Smooth muscle cell (in vitro differentiated cells): ENCODE data around the gene ALDOA. TPM values are rescaled to one million over a fixed set of nuclear protein-coding genes. Genes with fewer than 3 reads are reported as not detected.

Source experiments
- DNase-seq: peaks from one replicate; lab custom pipeline; 2025; ENCODE audit not compliant: unreplicated experiment; lab: John Stamatoyannopoulos, UW
- H2AFZ ChIP-seq: fragments of 200-600 bp; sonication (generic); 2 replicates; pipeline ENCODE4 v1.6.0; 2016; ENCODE audit warnings: antibody characterized with exemption, low read depth, mild to moderate bottlenecking
- H3F3A ChIP-seq: fragments of 200-600 bp; sonication (generic); 2 replicates; pipeline ENCODE4 v1.6.0; 2017; ENCODE audit warnings: antibody characterized with exemption, low read depth
- H3K27ac ChIP-seq: fragments of 200-600 bp; sonication (generic); 2 replicates; pipeline ENCODE4 v1.5.1; 2016; ENCODE audit warnings: low read depth, mild to moderate bottlenecking
- H3K27me3 ChIP-seq: fragments of 200-600 bp; sonication (generic); 2 replicates; pipeline ENCODE4 v1.6.1; 2016; ENCODE audit warnings: low read depth, mild to moderate bottlenecking
- H3K36me3 ChIP-seq: fragments of 200-600 bp; sonication (generic); 2 replicates; pipeline ENCODE4 v1.5.1; 2016; ENCODE audit warnings: low read depth
- H3K4me1 ChIP-seq: fragments of 200-600 bp; sonication (generic); 2 replicates; pipeline ENCODE4 v1.5.1; 2016; ENCODE audit warnings: low read depth
- H3K4me2 ChIP-seq: fragments of 200-600 bp; sonication (generic); 2 replicates; pipeline ENCODE4 v1.6.0; 2016; ENCODE audit warnings: mild to moderate bottlenecking
- H3K4me3 ChIP-seq: fragments of 200-600 bp; sonication (generic); 2 replicates; pipeline ENCODE4 v1.5.1; 2016; ENCODE audit warnings: mild to moderate bottlenecking
- H3K79me2 ChIP-seq: fragments of 200-600 bp; sonication (generic); 2 replicates; pipeline ENCODE4 v1.6.0; 2016; ENCODE audit warnings: low read depth, mild to moderate bottlenecking
- H3K9ac ChIP-seq: fragments of 200-600 bp; sonication (generic); 2 replicates; pipeline ENCODE4 v1.6.0; 2016; ENCODE audit warnings: low read depth
- H3K9me3 ChIP-seq: fragments of 200-600 bp; sonication (generic); replicated peaks from 2 replicates; pipeline ENCODE4 v1.5.1; 2016; ENCODE audit warnings: low read depth
- H4K20me1 ChIP-seq: fragments of 200-600 bp; sonication (generic); 2 replicates; pipeline ENCODE4 v1.6.0; 2016; ENCODE audit warnings: low read depth
- CTCF ChIP-seq: fragments of 200-600 bp; sonication (generic); IDR thresholded peaks from 2 replicates; pipeline ENCODE4 v1.5.1; 2017; ENCODE audit warnings: borderline replicate concordance, mild to moderate bottlenecking, antibody characterized with exemption; ENCODE audit not compliant: insufficient read depth, poor library complexity, severe bottlenecking
- WGBS: methylation state at CpG from one replicate; pipeline ENCODE4 v1.1.7; 2016; ENCODE audit warnings: low lambda C conversion rate; 5-methylcytosine and 5-hydroxymethylcytosine counted together
- polyA plus RNA-seq: library from polyadenylated mRNA; unstranded; fragments of >200 nt; fragmentation: Nextera tagmentation; extraction: Ambion mirVana; gene quantifications from 2 replicates; pipeline ENCODE4 v1.2.1, GENCODE V29; 2016
- total RNA-seq: library from RNA; depleted of rRNA; stranded (reverse); fragments of >200 nt; gene quantifications from 2 replicates; pipeline ENCODE4 v1.2.3, GENCODE V29; 2014

ALDOA gene
- total and polyA plus RNA-seq, 2 experiments from 2014 or later, result 1,146 to 2,856 TPM

GRCh38 chr16:30096862-30097563, 31.5 kb downstream of the ALDOA start:
- H3K4me2 ChIP-seq, result peak overlapping the region; percentile 90

GRCh38 chr16:30104090-30104489, 38.5 kb downstream of the ALDOA start:
- Histone ChIP-seq H3K79me2 (peaks cover 82% of the 10 kb centered on the region), H3K9ac (no peak overlapping the region), H3K9me3 (no peaks in the 10 kb centered on the region), H4K20me1 (peaks cover 100% of the 10 kb centered on the region), H3K4me1 (peaks cover 23% of the 10 kb centered on the region), H3K36me3 (no peaks in the 10 kb centered on the region), H2AFZ (no peak overlapping the region), H3K4me3 (no peak overlapping the region), H3K27me3 (no peaks in the 10 kb centered on the region), H3F3A (peaks cover 35% of the 10 kb centered on the region), H3K27ac (peak overlapping the region; percentile 30), H3K4me2 (peak overlapping the region; percentile 24)
- WGBS, result 81% methylated on average over 4 of the region's 4 CpGs
- TF ChIP-seq CTCF, result no peak
- DNase-seq, result no peak

More at GRCh38 chr16:30096862-30097563, 31.5 kb downstream of the ALDOA start:
- H3K36me3 ChIP-seq, result no peaks in the 10 kb centered on the region
- H3K9me3 ChIP-seq, result no peaks in the 10 kb centered on the region
- H3K9ac ChIP-seq, result peak overlapping the region; percentile 70
- peaks cover 45% of the 10 kb centered on the region for H4K20me1 ChIP-seq
- no peak for TF ChIP-seq CTCF
- WGBS, result 7% methylated on average over 18 of the region's 18 CpGs
- H2AFZ ChIP-seq, result no peak overlapping the region
- H3K27me3 ChIP-seq, result no peaks in the 10 kb centered on the region
- peak overlapping the region; percentile 76 for H3K4me3 ChIP-seq
- peaks cover 52% of the 10 kb centered on the region for H3K79me2 ChIP-seq
- H3K4me1 ChIP-seq, result peaks cover 44% of the 10 kb centered on the region
- peaks cover 14% of the 10 kb centered on the region for H3F3A ChIP-seq
- peak overlapping the region; percentile 74 for H3K27ac ChIP-seq
- peak; percentile 68 for DNase-seq

GRCh38 chr16:30104492-30104891, 38.9 kb downstream of the ALDOA start:
- peak overlapping the region; percentile 24 for H3K4me2 ChIP-seq

More at GRCh38 chr16:30104492-30104891, 38.9 kb downstream of the ALDOA start:
- peaks cover 78% of the 10 kb centered on the region for H3K79me2 ChIP-seq
- no peak for TF ChIP-seq CTCF
- H3K36me3 ChIP-seq, result no peaks in the 10 kb centered on the region
- H3K27me3 ChIP-seq, result no peaks in the 10 kb centered on the region
- no peaks in the 10 kb centered on the region for H3K9me3 ChIP-seq
- H3K27ac ChIP-seq, result peak overlapping the region; percentile 30
- H4K20me1 ChIP-seq, result peaks cover 99% of the 10 kb centered on the region
- H3K9ac ChIP-seq, result no peak overlapping the region
- DNase-seq, result no peak
- 94% methylated on average over 6 of the region's 6 CpGs for WGBS
- H3K4me3 ChIP-seq, result no peak overlapping the region
- no peak overlapping the region for H2AFZ ChIP-seq
- peaks cover 19% of the 10 kb centered on the region for H3K4me1 ChIP-seq
- peaks cover 39% of the 10 kb centered on the region for H3F3A ChIP-seq
